Liver (tissue), 3 donors: ENCODE results near the gene LASP1.

Source experiments
- FOXA1 ChIP-seq: IDR thresholded peaks from 2 replicates; pipeline ENCODE4 v1.6.1; 2016; ENCODE audit warnings: antibody characterized with exemption
- FOXA2 ChIP-seq: IDR thresholded peaks from 2 replicates; pipeline ENCODE4 v1.6.1; 2016; ENCODE audit warnings: antibody characterized with exemption
- HNF4A ChIP-seq, 2 donors: conservative IDR thresholded peaks; 2 replicates each; pipeline ENCODE4 v1.6.1; 2016; ENCODE audit warnings: antibody characterized with exemption in 2 of 2, mild to moderate bottlenecking in 2 of 2
- JUND ChIP-seq, 2 donors: IDR thresholded peaks; 2 replicates each; pipeline ENCODE4 v1.6.1; 2016; ENCODE audit warnings: antibody characterized with exemption in 2 of 2
- RAD21 ChIP-seq, 2 donors: IDR thresholded peaks; 2 replicates each; pipeline ENCODE4 v1.6.1; 2016; ENCODE audit warnings: antibody characterized with exemption in 2 of 2, mild to moderate bottlenecking in 2 of 2
- RXRA ChIP-seq, 2 donors: IDR thresholded peaks; 2 replicates each; pipeline ENCODE4 v1.6.1; 2017 to 2018; ENCODE audit warnings: antibody characterized with exemption in 2 of 2, mild to moderate bottlenecking in 1 of 2
- SP1 ChIP-seq: IDR thresholded peaks from 2 replicates; pipeline ENCODE4 v1.6.1; 2018; ENCODE audit warnings: antibody characterized with exemption, mild to moderate bottlenecking
- TAF1 ChIP-seq: conservative IDR thresholded peaks from 2 replicates; pipeline ENCODE4 v1.6.1; 2016; ENCODE audit warnings: antibody characterized with exemption, mild to moderate bottlenecking
- YY1 ChIP-seq: IDR thresholded peaks from 2 replicates; pipeline ENCODE4 v1.6.1; 2016; ENCODE audit warnings: antibody characterized with exemption, mild to moderate bottlenecking
- TF ChIP-seq, protein P1 (sequence below): fragments of 150-350 bp; IDR thresholded peaks from 2 replicates; pipeline ENCODE4 v1.5.1; 2017; ENCODE audit warnings: improper control_type of control experiment, low read depth, low read length; ENCODE audit not compliant: missing input control
- TF ChIP-seq, protein P2 (sequence below): IDR thresholded peaks from 2 replicates; pipeline ENCODE4 v1.6.1; 2016; ENCODE audit warnings: antibody characterized with exemption
- TF ChIP-seq, protein P3 (sequence below): IDR thresholded peaks from 2 replicates; pipeline ENCODE4 v1.6.1; 2016; ENCODE audit warnings: antibody characterized with exemption
- TF ChIP-seq, protein P4 (sequence below): IDR thresholded peaks from 2 replicates; pipeline ENCODE4 v1.6.1; 2016; ENCODE audit warnings: antibody characterized with exemption, mild to moderate bottlenecking
- TF ChIP-seq, protein P5 (sequence below): IDR thresholded peaks from 2 replicates; pipeline ENCODE4 v1.6.1; 2016; ENCODE audit warnings: antibody characterized with exemption
- donor health status: healthy.
- donor health status: healthy.

DNA sequence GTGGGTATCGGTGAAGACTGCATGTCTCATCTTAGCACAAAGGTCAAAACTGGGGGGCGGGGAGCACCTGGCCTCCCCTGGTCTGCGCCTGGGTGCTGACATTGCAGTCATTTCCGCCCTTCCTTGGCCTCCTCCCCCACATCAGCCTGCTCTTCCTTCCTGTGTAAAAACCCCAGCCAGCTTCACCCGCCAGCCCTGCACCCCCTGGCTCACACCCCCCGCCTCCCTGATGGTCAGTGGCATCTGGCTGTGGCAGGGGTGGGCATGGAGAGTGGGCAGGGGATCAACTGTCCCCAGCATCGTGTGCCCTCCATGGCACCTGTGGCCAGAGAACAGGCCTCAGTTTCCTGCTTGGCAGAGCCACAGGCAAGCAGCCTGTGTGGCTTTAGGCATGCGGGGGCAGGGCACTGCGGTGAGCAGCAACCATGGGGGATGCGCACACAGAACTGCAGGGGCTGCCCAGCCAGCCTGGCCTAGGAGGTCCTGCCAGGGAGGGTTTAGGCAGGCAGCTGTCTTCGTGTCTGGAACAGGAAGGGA is 29.0 kb downstream of the LASP1 start:
- TF ChIP-seq, protein P1, sequence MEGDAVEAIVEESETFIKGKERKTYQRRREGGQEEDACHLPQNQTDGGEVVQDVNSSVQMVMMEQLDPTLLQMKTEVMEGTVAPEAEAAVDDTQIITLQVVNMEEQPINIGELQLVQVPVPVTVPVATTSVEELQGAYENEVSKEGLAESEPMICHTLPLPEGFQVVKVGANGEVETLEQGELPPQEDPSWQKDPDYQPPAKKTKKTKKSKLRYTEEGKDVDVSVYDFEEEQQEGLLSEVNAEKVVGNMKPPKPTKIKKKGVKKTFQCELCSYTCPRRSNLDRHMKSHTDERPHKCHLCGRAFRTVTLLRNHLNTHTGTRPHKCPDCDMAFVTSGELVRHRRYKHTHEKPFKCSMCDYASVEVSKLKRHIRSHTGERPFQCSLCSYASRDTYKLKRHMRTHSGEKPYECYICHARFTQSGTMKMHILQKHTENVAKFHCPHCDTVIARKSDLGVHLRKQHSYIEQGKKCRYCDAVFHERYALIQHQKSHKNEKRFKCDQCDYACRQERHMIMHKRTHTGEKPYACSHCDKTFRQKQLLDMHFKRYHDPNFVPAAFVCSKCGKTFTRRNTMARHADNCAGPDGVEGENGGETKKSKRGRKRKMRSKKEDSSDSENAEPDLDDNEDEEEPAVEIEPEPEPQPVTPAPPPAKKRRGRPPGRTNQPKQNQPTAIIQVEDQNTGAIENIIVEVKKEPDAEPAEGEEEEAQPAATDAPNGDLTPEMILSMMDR = no peak
- TF ChIP-seq JUND (IDR thresholded peaks at IDR 0.05) = no peak
- TF ChIP-seq, protein P2, sequence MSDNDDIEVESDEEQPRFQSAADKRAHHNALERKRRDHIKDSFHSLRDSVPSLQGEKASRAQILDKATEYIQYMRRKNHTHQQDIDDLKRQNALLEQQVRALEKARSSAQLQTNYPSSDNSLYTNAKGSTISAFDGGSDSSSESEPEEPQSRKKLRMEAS = no peak
- TF ChIP-seq, protein P3, sequence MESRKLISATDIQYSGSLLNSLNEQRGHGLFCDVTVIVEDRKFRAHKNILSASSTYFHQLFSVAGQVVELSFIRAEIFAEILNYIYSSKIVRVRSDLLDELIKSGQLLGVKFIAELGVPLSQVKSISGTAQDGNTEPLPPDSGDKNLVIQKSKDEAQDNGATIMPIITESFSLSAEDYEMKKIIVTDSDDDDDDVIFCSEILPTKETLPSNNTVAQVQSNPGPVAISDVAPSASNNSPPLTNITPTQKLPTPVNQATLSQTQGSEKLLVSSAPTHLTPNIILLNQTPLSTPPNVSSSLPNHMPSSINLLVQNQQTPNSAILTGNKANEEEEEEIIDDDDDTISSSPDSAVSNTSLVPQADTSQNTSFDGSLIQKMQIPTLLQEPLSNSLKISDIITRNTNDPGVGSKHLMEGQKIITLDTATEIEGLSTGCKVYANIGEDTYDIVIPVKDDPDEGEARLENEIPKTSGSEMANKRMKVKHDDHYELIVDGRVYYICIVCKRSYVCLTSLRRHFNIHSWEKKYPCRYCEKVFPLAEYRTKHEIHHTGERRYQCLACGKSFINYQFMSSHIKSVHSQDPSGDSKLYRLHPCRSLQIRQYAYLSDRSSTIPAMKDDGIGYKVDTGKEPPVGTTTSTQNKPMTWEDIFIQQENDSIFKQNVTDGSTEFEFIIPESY = no peak
- no peak for TF ChIP-seq YY1
- TF ChIP-seq FOXA1 = no peak
- TF ChIP-seq TAF1 = no peak
- TF ChIP-seq, protein P4, sequence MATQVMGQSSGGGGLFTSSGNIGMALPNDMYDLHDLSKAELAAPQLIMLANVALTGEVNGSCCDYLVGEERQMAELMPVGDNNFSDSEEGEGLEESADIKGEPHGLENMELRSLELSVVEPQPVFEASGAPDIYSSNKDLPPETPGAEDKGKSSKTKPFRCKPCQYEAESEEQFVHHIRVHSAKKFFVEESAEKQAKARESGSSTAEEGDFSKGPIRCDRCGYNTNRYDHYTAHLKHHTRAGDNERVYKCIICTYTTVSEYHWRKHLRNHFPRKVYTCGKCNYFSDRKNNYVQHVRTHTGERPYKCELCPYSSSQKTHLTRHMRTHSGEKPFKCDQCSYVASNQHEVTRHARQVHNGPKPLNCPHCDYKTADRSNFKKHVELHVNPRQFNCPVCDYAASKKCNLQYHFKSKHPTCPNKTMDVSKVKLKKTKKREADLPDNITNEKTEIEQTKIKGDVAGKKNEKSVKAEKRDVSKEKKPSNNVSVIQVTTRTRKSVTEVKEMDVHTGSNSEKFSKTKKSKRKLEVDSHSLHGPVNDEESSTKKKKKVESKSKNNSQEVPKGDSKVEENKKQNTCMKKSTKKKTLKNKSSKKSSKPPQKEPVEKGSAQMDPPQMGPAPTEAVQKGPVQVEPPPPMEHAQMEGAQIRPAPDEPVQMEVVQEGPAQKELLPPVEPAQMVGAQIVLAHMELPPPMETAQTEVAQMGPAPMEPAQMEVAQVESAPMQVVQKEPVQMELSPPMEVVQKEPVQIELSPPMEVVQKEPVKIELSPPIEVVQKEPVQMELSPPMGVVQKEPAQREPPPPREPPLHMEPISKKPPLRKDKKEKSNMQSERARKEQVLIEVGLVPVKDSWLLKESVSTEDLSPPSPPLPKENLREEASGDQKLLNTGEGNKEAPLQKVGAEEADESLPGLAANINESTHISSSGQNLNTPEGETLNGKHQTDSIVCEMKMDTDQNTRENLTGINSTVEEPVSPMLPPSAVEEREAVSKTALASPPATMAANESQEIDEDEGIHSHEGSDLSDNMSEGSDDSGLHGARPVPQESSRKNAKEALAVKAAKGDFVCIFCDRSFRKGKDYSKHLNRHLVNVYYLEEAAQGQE = no peak
- no peak for TF ChIP-seq SP1
- TF ChIP-seq, protein P5, sequence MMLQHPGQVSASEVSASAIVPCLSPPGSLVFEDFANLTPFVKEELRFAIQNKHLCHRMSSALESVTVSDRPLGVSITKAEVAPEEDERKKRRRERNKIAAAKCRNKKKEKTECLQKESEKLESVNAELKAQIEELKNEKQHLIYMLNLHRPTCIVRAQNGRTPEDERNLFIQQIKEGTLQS = no peak
- no peak for TF ChIP-seq HNF4A (conservative IDR thresholded peaks at IDR 0.05)
- no peak for TF ChIP-seq RAD21 (IDR thresholded peaks at IDR 0.05)
- TF ChIP-seq FOXA2 = no peak
- TF ChIP-seq RXRA (IDR thresholded peaks at IDR 0.05) = no peak
